Measurements from ENCODE around the gene PLA2G4D.

- TF ChIP-seq EP300 (IDR thresholded peaks at IDR 0.05), result no peak
- no peak for TF ChIP-seq NFE2L2 (conservative IDR thresholded peaks at IDR 0.05; ENCODE audit: low read length)
- TF ChIP-seq USF2 (IDR thresholded peaks at IDR 0.05), result no peak
- TF ChIP-seq SMC3 (IDR thresholded peaks at IDR 0.05), result no peak
- no peak for TF ChIP-seq PBX3 (IDR thresholded peaks at IDR 0.05)
- TF ChIP-seq CTCF (IDR thresholded peaks at IDR 0.05), result no peak
These were observed 23.4 kb downstream of the PLA2G4D start for GRCh38 chr15:42070976-42071350.

Measured in A549 (cell line).